HAP-1 (cell line): ENCODE measurements around the gene TAOK2.
"Not testable (repeated sequence)": the region's sequence is repeated elsewhere in the genome, so short reads cannot be mapped to it uniquely, and the experiment has no call there.

Experiments used
- DNase-seq, 2 experiments: peaks; one replicate each; pipeline ENCODE4 v3.0.0-alpha.2; 2016 to 2020; ENCODE audit warnings: low spot score in 2 of 2
- H3K27me3 ChIP-seq: fragments of 250-450 bp; sonication (Bioruptor Pico); 2 replicates; pipeline ENCODE4 v1.5.1; 2020; ENCODE audit warnings: low read depth, mild to moderate bottlenecking, moderate library complexity
- H3K36me3 ChIP-seq: fragments of 250-450 bp; sonication (Bioruptor Pico); replicated peaks from 2 replicates; pipeline ENCODE4 v1.5.1; 2020; ENCODE audit warnings: mild to moderate bottlenecking
- H3K4me1 ChIP-seq: fragments of 250-450 bp; sonication (Bioruptor Pico); 2 replicates; pipeline ENCODE4 v1.5.1; 2020; ENCODE audit warnings: mild to moderate bottlenecking
- H3K4me3 ChIP-seq: fragments of 250-450 bp; sonication (Bioruptor Pico); 2 replicates; pipeline ENCODE4 v1.5.1; 2020; ENCODE audit warnings: mild to moderate bottlenecking, moderate library complexity
- H3K9me3 ChIP-seq: fragments of 250-450 bp; sonication (Bioruptor Pico); 2 replicates; pipeline ENCODE4 v1.5.1; 2020; ENCODE audit warnings: mild to moderate bottlenecking, moderate library complexity
- in situ Hi-C: fragments of 300-500 bp; cut with MboI; formaldehyde crosslinking; loops from 3 replicates; pipeline ENCODE4 v1.14.3; 2020; ENCODE audit warnings: low sequenced_read_pairs, inconsistent platforms, mixed read lengths

TAOK2 gene

GRCh38 chr16:30009990-30010843 is 36.5 kb downstream of the TAOK2 start:
- peak overlapping the region; percentile 35 for H3K4me3 ChIP-seq
- peaks cover 9% of the 10 kb centered on the region for H3K36me3 ChIP-seq
- H3K9me3 ChIP-seq, result no peaks in the 10 kb centered on the region
- H3K4me1 ChIP-seq, result no peaks in the 10 kb centered on the region; the same call in 1 of the 2 replicates
- H3K27me3 ChIP-seq, result no peaks in the 10 kb centered on the region
- no peak for DNase-seq
- in situ Hi-C loops, result no loop called here

GRCh38 chr16:30010844-30011713 is 37.4 kb downstream of the TAOK2 start, which contains the start of gene DOC2A:
Gene DOC2A (minus strand): TSS chr16:30011027. CDS start chr16:30010222, 805 bp downstream.
- Histone ChIP-seq H3K36me3 (peaks cover 5% of the 10 kb centered on the region), H3K4me3 (peak within 1 kb of the TSS; percentile 35), H3K4me1 (no peaks in the 10 kb centered on the region; the same call in 1 of the 2 replicates), H3K27me3 (no peaks in the 10 kb centered on the region), H3K9me3 (no peaks in the 10 kb centered on the region)
- in situ Hi-C loops, result no loop called here
- peak; percentile 21 to 80 for DNase-seq

- no peak for DNase-seq
- in situ Hi-C loops, result no loop called here
- H3K36me3 ChIP-seq, result no peaks in the 10 kb centered on the region
- H3K27me3 ChIP-seq, result no peaks in the 10 kb centered on the region
- no peak overlapping the region for H3K4me3 ChIP-seq
- H3K4me1 ChIP-seq, result no peaks in the 10 kb centered on the region; the same call in 1 of the 2 replicates
- no peaks in the 10 kb centered on the region for H3K9me3 ChIP-seq
Measured at GRCh38 chr16:30011714-30012504, 38.2 kb downstream of the TAOK2 start.

- H3K4me1 ChIP-seq, DNase-seq, H3K9me3 ChIP-seq, H3K27me3 ChIP-seq, H3K36me3 ChIP-seq, in situ Hi-C loops, H3K4me3 ChIP-seq: not testable (repeated sequence)
Measured at GRCh38 chr16:30012598-30012997, 38.9 kb downstream of the TAOK2 start.

GRCh38 chr16:30015450-30015849 is 41.8 kb downstream of the TAOK2 start:
- H3K36me3 ChIP-seq, in situ Hi-C loops, DNase-seq: not testable (repeated sequence)

GRCh38 chr16:30016555-30017276 is 43.0 kb downstream of the TAOK2 start:
- H3K36me3 ChIP-seq, result no peaks in the 10 kb centered on the region
- peaks cover 5% of the 10 kb centered on the region; the same call in 1 of the 2 replicates for H3K4me1 ChIP-seq
- in situ Hi-C loops, result no loop called here
- DNase-seq, result no peak
- H3K9me3 ChIP-seq, result no peaks in the 10 kb centered on the region
- H3K4me3 ChIP-seq, result no peak overlapping the region
- H3K27me3 ChIP-seq, result no peaks in the 10 kb centered on the region

More at GRCh38 chr16:30015450-30015849, 41.8 kb downstream of the TAOK2 start:
- H3K27me3 ChIP-seq, H3K4me3 ChIP-seq, H3K4me1 ChIP-seq, H3K9me3 ChIP-seq: not testable (repeated sequence)

GRCh38 chr16:30017277-30017656 is 43.6 kb downstream of the TAOK2 start:
- H3K4me1 ChIP-seq, result peaks cover 5% of the 10 kb centered on the region; the same call in 1 of the 2 replicates
- no peak for DNase-seq
- H3K36me3 ChIP-seq, result no peaks in the 10 kb centered on the region
- H3K9me3 ChIP-seq, result no peaks in the 10 kb centered on the region
- in situ Hi-C loops, result no loop called here
- H3K4me3 ChIP-seq, result no peak overlapping the region
- H3K27me3 ChIP-seq, result no peaks in the 10 kb centered on the region

- DNase-seq, H3K9me3 ChIP-seq, in situ Hi-C loops, H3K36me3 ChIP-seq, H3K4me3 ChIP-seq, H3K4me1 ChIP-seq, H3K27me3 ChIP-seq: not testable (repeated sequence)
Measured at GRCh38 chr16:30017937-30018336, 44.3 kb downstream of the TAOK2 start.

GRCh38 chr16:30018731-30019158 is 45.1 kb downstream of the TAOK2 start:
- Histone ChIP-seq H3K9me3 (no peaks in the 10 kb centered on the region), H3K4me3 (no peak overlapping the region), H3K4me1 (peaks cover 5% of the 10 kb centered on the region; the same call in 1 of the 2 replicates), H3K36me3 (no peaks in the 10 kb centered on the region), H3K27me3 (no peaks in the 10 kb centered on the region)
- in situ Hi-C loops, result no loop called here
- DNase-seq, result no peak

GRCh38 chr16:30022887-30023286 is 49.2 kb downstream of the TAOK2 start, which contains the start of gene C16orf92:
Gene C16orf92 (plus strand): TSS chr16:30023198. CDS start chr16:30023341, 143 bp downstream.
- in situ Hi-C loops, result loop anchor here (10.0 kb wide), 1 partner anchor 328 kb away; no protein-coding TSS in a partner anchor
- no peaks in the 10 kb centered on the region for H3K36me3 ChIP-seq
- no peak within 1 kb of the TSS for H3K4me3 ChIP-seq
- no peaks in the 10 kb centered on the region for H3K9me3 ChIP-seq
- peaks cover 5% of the 10 kb centered on the region; the same call in 1 of the 2 replicates for H3K4me1 ChIP-seq
- DNase-seq, result no peak
- peaks cover 28% of the 10 kb centered on the region for H3K27me3 ChIP-seq

GRCh38 chr16:30023586-30023985 is 49.9 kb downstream of the TAOK2 start:
- DNase-seq, result no peak
- H3K36me3 ChIP-seq, result no peaks in the 10 kb centered on the region
- no peaks in the 10 kb centered on the region for H3K9me3 ChIP-seq
- H3K4me3 ChIP-seq, result no peak overlapping the region
- in situ Hi-C loops, result loop anchor here (10.0 kb wide), 1 partner anchor 329 kb away; no protein-coding TSS in a partner anchor
- H3K4me1 ChIP-seq, result peaks cover 5% of the 10 kb centered on the region; the same call in 1 of the 2 replicates
- H3K27me3 ChIP-seq, result peaks cover 32% of the 10 kb centered on the region

- in situ Hi-C loops, result loop anchor here (10.0 kb wide), 1 partner anchor 330 kb away; no protein-coding TSS in a partner anchor
- peaks cover 5% of the 10 kb centered on the region; the same call in 1 of the 2 replicates for H3K4me1 ChIP-seq
- no peak overlapping the region for H3K4me3 ChIP-seq
- H3K9me3 ChIP-seq, result no peaks in the 10 kb centered on the region
- DNase-seq, result no peak
- H3K27me3 ChIP-seq, result peaks cover 40% of the 10 kb centered on the region
- H3K36me3 ChIP-seq, result no peaks in the 10 kb centered on the region
Measured at GRCh38 chr16:30024451-30024850, 50.8 kb downstream of the TAOK2 start.
